GM12891 (cell line): ENCODE measurements around the gene RMND5A.
"Not testable (repeated sequence)": the region's sequence is repeated elsewhere in the genome, so short reads cannot be mapped to it uniquely, and the experiment has no call there.

Source experiments
- DNase-seq: peaks from one replicate; pipeline ENCODE4 v3.0.0; 2011; ENCODE audit warnings: low spot score; ENCODE audit not compliant: insufficient read length
- FAIRE-seq: peaks from 2 replicates; lab custom pipeline; 2011; peaks lifted over from hg19 to GRCh38; lab: Jason Lieb, UNC
- PAX5 ChIP-seq: IDR thresholded peaks from 2 replicates; pipeline ENCODE4 v1.6.1; 2011; ENCODE audit warnings: low read length, moderate library complexity, mild to moderate bottlenecking; ENCODE audit not compliant: insufficient read depth, severe bottlenecking
- POLR2A ChIP-seq: IDR thresholded peaks from 2 replicates; pipeline ENCODE4 v1.6.1; 2011; ENCODE audit warnings: low read depth, low read length, control low read depth
- POLR2AphosphoS5 ChIP-seq: IDR thresholded peaks from 2 replicates; pipeline ENCODE4 v1.6.1; 2011; ENCODE audit warnings: low read depth, low read length, control low read depth
- POU2F2 ChIP-seq: IDR thresholded peaks from 2 replicates; pipeline ENCODE4 v1.6.1; 2011; ENCODE audit warnings: low read depth, mild to moderate bottlenecking, control low read depth, low read length, moderate library complexity
- SPI1 ChIP-seq: IDR thresholded peaks from 2 replicates; pipeline ENCODE4 v1.6.1; 2011; ENCODE audit warnings: low read depth, low read length, control low read depth
- TAF1 ChIP-seq: IDR thresholded peaks from 2 replicates; pipeline ENCODE4 v1.6.1; 2011; ENCODE audit warnings: low read depth, low read length, control low read depth

Gene RMND5A

DNA sequence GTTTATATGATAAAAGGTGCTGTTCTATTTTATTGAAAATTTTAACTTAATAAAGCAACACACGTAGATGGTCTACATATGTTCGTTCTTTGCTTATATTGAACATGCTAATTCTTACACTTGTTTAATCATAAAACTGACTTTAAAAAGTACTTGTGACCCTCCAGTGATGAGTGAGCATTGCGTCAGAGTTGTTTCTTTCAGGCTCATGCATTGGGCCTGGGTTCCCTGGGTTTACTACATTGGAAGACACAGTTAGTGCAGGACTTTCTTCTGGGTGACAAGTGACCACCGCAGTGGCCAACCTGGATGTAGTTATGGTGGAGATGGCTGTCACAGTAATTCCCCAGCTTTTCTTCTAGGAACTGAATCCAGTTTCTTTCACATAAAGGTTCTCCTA, 13.4 kb downstream of the RMND5A start:
- not testable (repeated sequence) for FAIRE-seq, DNase-seq

DNA sequence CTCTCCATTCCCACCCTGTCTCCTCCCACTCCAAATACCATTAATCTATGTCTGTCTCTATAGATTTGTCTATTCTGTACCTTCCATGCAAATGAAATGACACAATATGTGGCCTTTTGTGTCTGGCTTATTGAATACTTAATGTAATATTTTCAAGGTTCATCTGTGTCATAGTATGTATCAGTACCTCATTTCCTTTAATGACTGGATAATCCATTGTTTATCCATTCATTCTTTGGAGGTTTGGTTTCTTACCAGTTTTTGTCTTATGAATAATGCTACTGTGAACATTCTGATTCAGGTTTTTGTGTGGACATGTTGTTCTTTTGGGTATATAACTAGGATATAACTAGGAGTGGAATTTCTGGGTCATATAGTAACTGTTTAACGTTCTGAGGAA, 14.8 kb downstream of the RMND5A start:
- not testable (repeated sequence) for FAIRE-seq, DNase-seq

DNA sequence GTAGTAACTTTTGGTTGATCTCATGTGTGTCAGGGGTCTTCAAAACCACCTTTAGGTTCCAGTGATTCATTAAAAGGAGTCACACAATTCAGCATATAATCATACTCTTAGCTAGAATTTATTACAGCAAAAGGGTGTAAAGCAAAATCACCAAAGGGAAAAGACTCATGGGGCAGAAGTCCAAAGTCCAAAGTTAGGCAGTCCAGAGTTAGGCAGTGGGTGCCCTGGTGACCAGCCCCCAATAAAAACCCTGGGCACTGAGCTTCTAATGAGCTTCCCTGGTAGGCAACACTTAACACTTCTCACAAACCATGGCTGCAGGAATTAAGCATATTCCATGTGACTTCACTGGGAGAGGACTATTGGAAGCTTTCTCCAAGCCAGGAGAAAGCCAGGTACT, 19.4 kb downstream of the RMND5A start:
- DNase-seq, FAIRE-seq: not testable (repeated sequence)

DNA sequence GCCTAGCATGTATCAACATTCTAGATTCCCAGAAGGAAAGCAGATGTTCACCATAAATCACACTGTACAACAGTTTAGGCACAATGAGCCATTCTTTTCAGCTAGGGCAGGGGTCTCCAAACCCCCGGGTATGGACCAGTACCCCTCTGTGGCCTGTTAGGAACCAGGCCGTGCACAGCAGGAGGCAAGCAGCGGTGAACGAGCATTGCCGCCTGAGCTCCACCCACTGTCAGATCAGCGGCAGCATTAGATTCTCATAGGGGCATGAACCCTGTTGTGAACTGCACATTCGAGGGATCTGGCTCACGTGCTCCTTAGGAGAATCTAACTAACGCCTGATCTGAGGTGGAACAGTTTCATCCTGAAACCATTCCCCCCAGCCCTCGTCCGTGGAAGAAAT, 19.8 kb downstream of the RMND5A start:
- not testable (repeated sequence) for DNase-seq, FAIRE-seq

DNA sequence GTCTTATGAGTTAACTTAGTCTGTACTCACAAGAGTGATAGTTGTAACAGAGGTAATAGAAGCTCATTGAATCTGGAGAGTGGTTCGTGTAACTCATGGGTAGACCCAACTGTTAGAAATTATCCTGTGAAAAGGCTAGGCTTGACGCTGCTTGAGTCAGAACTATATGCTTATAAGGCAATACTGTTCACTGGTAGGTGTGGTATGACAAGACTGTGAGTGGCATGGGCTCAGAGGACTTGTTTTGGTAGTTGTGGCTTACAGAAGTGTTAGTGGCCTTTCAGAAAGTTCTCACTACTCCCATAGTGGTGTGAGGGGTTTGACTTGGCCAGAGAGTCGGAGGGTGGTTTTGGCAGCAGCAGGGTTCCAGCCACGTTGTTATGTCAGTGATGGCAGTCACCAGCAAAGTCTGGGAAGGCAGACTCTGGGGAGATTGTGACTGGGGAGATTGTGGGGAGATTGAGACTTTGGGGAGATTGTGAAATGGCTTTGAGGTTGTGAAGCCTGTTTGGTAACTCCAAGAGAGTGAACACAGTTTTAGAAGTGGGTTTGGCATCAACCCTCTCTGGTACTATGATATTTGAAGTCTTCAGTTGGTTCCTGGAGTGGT, 21.9 kb downstream of the RMND5A start:
- not testable (repeated sequence) for DNase-seq, FAIRE-seq

DNA sequence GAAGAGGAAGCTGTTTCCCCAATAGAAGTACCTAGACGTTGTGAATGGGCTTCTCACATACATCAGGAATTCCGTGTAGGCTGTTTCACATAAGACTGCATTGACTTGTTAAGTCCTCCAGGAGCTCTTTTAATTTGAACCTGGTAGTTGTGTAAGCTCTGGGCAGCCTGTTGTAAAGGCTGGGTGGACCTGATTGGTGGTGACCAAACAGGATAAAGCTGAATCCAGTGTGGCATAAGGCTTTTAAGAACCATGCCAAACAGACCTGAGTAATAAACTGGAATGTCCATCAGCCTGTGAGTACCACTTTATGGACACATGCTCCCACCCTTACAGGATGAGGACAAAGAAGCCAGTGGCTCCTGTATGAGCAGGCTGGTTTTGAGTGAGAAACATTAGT, 24.1 kb downstream of the RMND5A start:
- FAIRE-seq (no peak), DNase-seq (no peak)
- no peak for TF ChIP-seq POLR2A
- no peak for TF ChIP-seq TAF1
- no peak for TF ChIP-seq POU2F2
- no peak for TF ChIP-seq POLR2AphosphoS5
- TF ChIP-seq PAX5, result no peak
- TF ChIP-seq SPI1, result no peak

DNA sequence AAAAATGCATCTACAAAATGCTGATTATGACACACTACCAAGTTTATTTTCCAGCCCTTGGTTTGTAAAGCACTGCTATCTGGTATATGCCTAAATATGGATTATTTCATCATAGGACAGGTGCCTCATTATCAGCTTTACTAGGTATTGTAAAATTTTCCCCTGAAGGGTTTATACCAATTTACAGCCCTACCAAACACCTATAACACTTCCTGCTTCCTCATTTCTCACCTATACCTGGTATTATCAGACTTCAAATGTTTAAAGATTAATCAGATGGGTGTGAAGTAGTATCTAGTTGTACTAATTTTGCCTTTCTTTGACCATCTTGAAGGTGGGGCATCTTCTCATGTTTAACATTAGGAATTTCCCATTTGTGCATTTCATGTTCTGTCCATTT, 26.8 kb downstream of the RMND5A start:
- no peak for TF ChIP-seq POLR2A
- TF ChIP-seq TAF1, result no peak
- TF ChIP-seq SPI1, result no peak
- TF ChIP-seq POU2F2, result no peak
- TF ChIP-seq POLR2AphosphoS5, result no peak
- TF ChIP-seq PAX5, result no peak
- FAIRE-seq, result no peak
- no peak for DNase-seq

DNA sequence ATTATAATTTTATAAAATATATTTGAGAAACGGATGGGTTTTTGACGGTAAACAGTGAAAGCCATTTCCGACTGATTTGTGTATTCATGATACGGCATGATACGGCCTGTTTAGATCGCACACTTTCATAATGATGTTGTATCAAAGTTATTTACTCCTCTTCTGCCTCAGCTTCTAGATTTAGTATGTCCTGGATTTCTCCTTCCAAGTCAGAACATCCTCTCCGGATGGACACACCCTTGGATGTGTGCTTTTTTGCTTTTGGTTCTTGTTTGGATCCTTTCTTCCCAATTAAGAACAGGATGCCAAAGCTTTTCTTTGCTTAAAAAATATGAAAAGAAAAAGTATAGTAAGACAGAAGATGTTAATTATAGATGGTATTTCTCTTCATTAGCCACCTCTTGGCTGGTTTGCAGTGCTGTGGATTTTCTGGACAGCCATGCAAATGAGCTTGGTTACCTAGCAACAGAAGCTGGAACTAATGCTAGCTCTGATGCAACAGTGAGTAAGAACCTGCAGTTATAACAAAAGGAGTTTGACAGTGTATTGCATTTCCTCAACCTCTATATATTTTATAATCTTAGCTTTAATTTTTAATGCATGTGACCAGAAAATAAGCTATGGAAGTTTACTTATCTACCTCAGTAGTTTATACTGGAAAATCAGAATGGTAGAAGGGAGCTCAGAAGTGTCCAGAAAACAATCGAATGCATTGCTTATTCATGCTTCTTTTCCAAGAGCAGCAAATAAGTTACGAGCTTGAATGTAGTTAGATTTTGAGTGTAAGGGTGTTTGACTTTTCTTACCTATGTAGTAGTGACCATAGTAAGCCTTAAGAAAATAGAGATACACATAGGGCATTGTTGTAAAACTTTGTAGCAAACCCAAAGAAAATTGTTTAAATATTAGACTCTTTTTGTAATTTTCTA, 27.9 kb downstream of the RMND5A start:
- no peak for TF ChIP-seq POU2F2
- TF ChIP-seq POLR2AphosphoS5, result no peak
- no peak for TF ChIP-seq SPI1
- no peak for TF ChIP-seq PAX5
- no peak for TF ChIP-seq POLR2A
- TF ChIP-seq TAF1, result no peak
- peak; percentile 67 for FAIRE-seq

DNA sequence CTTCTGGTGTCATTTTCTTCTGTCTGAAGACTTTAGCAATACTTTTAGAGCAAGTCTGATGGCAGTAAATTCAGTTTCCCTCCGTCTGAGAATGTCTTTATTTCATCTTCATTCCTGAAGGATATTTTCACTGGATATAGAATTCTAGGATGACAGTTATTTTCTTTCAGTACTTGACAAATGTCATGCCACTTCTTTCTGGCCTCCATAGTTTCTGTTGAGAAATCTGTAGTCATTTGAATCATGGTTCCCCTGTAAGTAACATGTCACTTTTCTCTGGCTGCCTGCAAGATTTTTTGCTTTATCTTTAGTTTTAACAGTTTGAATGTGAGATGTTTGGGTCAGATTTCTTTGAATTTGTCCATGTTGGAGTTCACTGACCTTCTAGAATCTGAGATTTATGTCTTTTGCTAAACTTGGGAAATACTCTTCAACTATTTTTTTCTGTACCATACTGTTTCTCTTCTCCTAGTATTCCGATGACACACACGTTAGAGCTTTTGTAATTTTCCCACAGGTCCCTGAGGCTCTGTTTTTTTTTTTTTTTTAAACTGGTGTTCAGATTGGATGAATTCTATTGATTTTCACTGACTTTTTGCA, 30.2 kb downstream of the RMND5A start:
- TF ChIP-seq POLR2A (no peak), TAF1 (no peak), POLR2AphosphoS5 (no peak), POU2F2 (no peak), SPI1 (no peak), PAX5 (no peak)
- DNase-seq (no peak), FAIRE-seq (no peak)

More for the DNA sequence above, 27.9 kb downstream of the RMND5A start:
- no peak for DNase-seq

DNA sequence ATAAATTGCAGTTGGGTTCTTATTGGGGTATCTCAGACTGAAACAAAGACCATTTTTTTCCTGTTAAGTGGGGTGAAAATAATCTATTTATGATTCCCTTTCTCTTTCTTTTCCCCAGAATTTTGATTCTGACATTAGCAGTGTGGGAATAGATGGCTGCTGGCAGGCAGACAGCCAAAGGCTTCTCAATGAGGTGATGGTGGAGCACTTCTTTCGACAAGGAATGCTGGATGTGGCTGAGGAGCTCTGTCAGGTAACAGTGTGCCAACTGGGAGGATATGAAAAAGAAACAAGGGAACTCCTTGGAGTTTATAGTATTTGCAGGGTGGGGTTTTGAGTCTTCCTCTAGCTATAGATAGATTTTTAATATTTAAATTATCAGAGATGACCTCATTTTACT, 31.7 kb downstream of the RMND5A start:
- TF ChIP-seq POLR2AphosphoS5 (no peak), POU2F2 (no peak)
- DNase-seq (no peak), FAIRE-seq (no peak)

DNA sequence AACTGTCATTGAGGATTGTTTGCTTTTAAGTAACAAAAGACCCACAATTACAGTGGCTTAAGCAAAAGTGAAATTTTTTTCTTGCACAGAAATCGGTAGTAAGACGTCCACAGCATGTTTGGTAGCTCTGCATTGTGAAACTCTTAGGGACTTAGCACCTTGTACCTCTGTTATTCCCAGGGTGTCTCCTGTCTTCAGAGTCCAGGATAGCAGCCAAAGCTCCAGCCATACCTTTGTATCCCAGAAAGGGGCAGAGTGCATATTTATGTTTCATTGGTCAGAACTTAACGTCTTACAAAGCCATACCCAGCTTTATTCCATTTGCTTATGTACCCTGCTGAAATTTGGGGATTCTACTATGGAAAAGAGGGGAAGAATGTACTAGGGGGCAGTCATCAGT, 32.8 kb downstream of the RMND5A start:
- TF ChIP-seq SPI1 (no peak), POLR2A (no peak), POU2F2 (no peak), POLR2AphosphoS5 (no peak), TAF1 (no peak), PAX5 (no peak)
- DNase-seq (no peak), FAIRE-seq (no peak)
